ENCODE results near the gene OGDHL. TPM values are rescaled to one million over a fixed set of nuclear protein-coding genes. Genes with fewer than 3 reads are reported as not detected.

OGDHL gene
- total and polyA plus RNA-seq, 2 donors (not counting 3 experiments of a cell fraction or from before 2014, with no cell fraction given) = 0.43 to 1.0 TPM

- H4K20me1 ChIP-seq (replicated peaks; ENCODE audit: control insufficient read depth, extremely low read depth, insufficient read depth, low read length) = no peaks in the 10 kb centered on the region
- no peak overlapping the region for H3K4me2 ChIP-seq (ENCODE audit: insufficient read depth, low read length)
- no TSS peak for BruUV-seq (replicated peaks)
- H3K4me3 ChIP-seq (replicated peaks in 1 of 3; ENCODE audit: insufficient read depth in 1 of 3, low read depth in 1 of 3, low read length in 3 of 3) = no peak overlapping the region
- H3K4me1 ChIP-seq (ENCODE audit: control insufficient read depth, extremely low read depth, insufficient read depth, low read length) = no peaks in the 10 kb centered on the region
- no peaks in the 10 kb centered on the region for H3K27me3 ChIP-seq (ENCODE audit: control insufficient read depth in 2 of 2, insufficient read depth in 2 of 2, low read length in 2 of 2)
- FAIRE-seq (no peak), DNase-seq (ENCODE audit: low read depth, low spot score) (no peak)
- H3K9me3 ChIP-seq (replicated peaks; ENCODE audit: control insufficient read depth, insufficient read depth, low read length) = no peaks in the 10 kb centered on the region
- POLR2A ChIA-PET = no interaction called here
- H3K36me3 ChIP-seq (ENCODE audit: control insufficient read depth in 2 of 2, extremely low read depth in 1 of 2, insufficient read depth in 2 of 2, low read length in 2 of 2) = no peaks in the 10 kb centered on the region
- intact Hi-C loops (cut with micrococcal nuclease) = no loop called here
- CTCF ChIA-PET = no interaction called here
- no peaks in the 10 kb centered on the region for H3K9me1 ChIP-seq (replicated peaks; ENCODE audit: control insufficient read depth, extremely low read depth, insufficient read depth, low read length)
- dilution Hi-C loops (cut with MboI; ENCODE audit: extremely low pct_ligation_motif_present, low sequenced_read_pairs) = no loop called here
- no peak overlapping the region for H3K27ac ChIP-seq (ENCODE audit: insufficient read depth, low read depth, low read length)
- TF ChIP-seq MAX (IDR thresholded peaks at IDR 0.05; ENCODE audit: insufficient read depth, insufficient read length) (no peak), FOS (IDR thresholded peaks at IDR 0.05; ENCODE audit: borderline replicate concordance, insufficient read depth, low read length) (no peak), POLR2AphosphoS5 (IDR thresholded peaks at IDR 0.05; ENCODE audit: insufficient read depth, low read depth, low read length) (no peak), POLR2A (IDR thresholded peaks at IDR 0.05; ENCODE audit: low read depth, low read length) (no peak)
- no peak overlapping the region for H2AFZ ChIP-seq (ENCODE audit: low read depth, low read length)
- no peak overlapping the region for H3K9ac ChIP-seq (replicated peaks; ENCODE audit: extremely low read depth, insufficient read depth, low read length)
- H3K79me2 ChIP-seq (ENCODE audit: control insufficient read depth, insufficient read depth, low read length) = no peaks in the 10 kb centered on the region
These were observed 27.4 kb downstream of the OGDHL start for GRCh38 chr10:49734676-49735075.

- Histone ChIP-seq H3K9me1 (replicated peaks; ENCODE audit: control insufficient read depth, extremely low read depth, insufficient read depth, low read length) (no peaks in the 10 kb centered on the region), H3K9me3 (replicated peaks; ENCODE audit: control insufficient read depth, insufficient read depth, low read length) (no peaks in the 10 kb centered on the region), H3K4me2 (ENCODE audit: insufficient read depth, low read length) (no peak overlapping the region), H4K20me1 (replicated peaks; ENCODE audit: control insufficient read depth, extremely low read depth, insufficient read depth, low read length) (no peaks in the 10 kb centered on the region), H3K27me3 (ENCODE audit: control insufficient read depth in 2 of 2, insufficient read depth in 2 of 2, low read length in 2 of 2) (no peaks in the 10 kb centered on the region), H3K4me1 (ENCODE audit: control insufficient read depth, extremely low read depth, insufficient read depth, low read length) (no peaks in the 10 kb centered on the region), H3K4me3 (replicated peaks in 1 of 3; ENCODE audit: insufficient read depth in 1 of 3, low read depth in 1 of 3, low read length in 3 of 3) (no peak overlapping the region), H2AFZ (ENCODE audit: low read depth, low read length) (no peak overlapping the region), H3K27ac (ENCODE audit: insufficient read depth, low read depth, low read length) (no peak overlapping the region), H3K9ac (replicated peaks; ENCODE audit: extremely low read depth, insufficient read depth, low read length) (no peak overlapping the region), H3K79me2 (ENCODE audit: control insufficient read depth, insufficient read depth, low read length) (no peaks in the 10 kb centered on the region), H3K36me3 (ENCODE audit: control insufficient read depth in 2 of 2, extremely low read depth in 1 of 2, insufficient read depth in 2 of 2, low read length in 2 of 2) (no peaks in the 10 kb centered on the region)
- intact Hi-C loops (cut with micrococcal nuclease) (no loop called here), dilution Hi-C loops (cut with MboI; ENCODE audit: extremely low pct_ligation_motif_present, low sequenced_read_pairs) (no loop called here)
- CTCF ChIA-PET = interaction anchor here (0.8 kb wide), 1 partner anchor 46 kb away, joined by 3 read pairs; no protein-coding TSS in a partner anchor
- TF ChIP-seq MAX (IDR thresholded peaks at IDR 0.05; ENCODE audit: insufficient read depth, insufficient read length) (no peak), POLR2AphosphoS5 (IDR thresholded peaks at IDR 0.05; ENCODE audit: insufficient read depth, low read depth, low read length) (no peak), CTCF (IDR thresholded peaks at IDR 0.05; ENCODE audit: extremely low read depth in 1 of 2, insufficient read depth in 1 of 2, low read depth in 1 of 2, low read length in 2 of 2) (no peak), FOS (IDR thresholded peaks at IDR 0.05; ENCODE audit: borderline replicate concordance, insufficient read depth, low read length) (no peak), MYC (IDR thresholded peaks at IDR 0.05; ENCODE audit: low read depth, low read length) (no peak), POLR2A (IDR thresholded peaks at IDR 0.05; ENCODE audit: low read depth, low read length) (no peak)
- FAIRE-seq = no peak
- DNase-seq (ENCODE audit: low read depth, low spot score) = no peak
- BruUV-seq (replicated peaks) = no TSS peak
- POLR2A ChIA-PET = no interaction called here
These were observed 28.3 kb downstream of the OGDHL start for GRCh38 chr10:49733866-49734265.
